Measurements from ENCODE around the gene METTL15. TPM values are rescaled to one million over a fixed set of nuclear protein-coding genes. Genes with fewer than 3 reads are reported as not detected.
A peak's percentile ranks its signal among the peaks of the same experiment; 100 is the strongest.

Gene METTL15
- total and polyA plus RNA-seq, 2 experiments from 2014 or later, result 9.0 to 19.8 TPM

DNA sequence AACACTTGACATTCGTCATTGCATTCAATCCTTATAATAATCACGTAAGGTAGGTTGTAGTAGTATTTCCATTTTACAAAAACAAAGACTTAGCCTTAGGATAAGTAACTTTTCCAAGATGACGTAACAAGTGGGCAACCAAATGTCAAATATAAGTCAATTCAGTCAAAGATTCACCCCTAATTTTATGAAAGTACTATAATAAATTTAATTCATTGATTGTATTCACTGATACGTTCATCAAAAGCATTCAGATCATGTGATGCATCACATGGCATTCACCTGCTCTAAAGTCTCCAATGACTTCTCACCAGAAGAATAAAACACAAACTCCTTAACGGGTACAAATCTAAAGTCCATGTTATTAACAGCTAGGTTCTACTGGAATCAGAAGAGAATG is 2.3 kb upstream of the METTL15 start:
- H3K4me1 ChIP-seq (ENCODE audit: insufficient read depth), result peaks cover 5% of the 10 kb centered on the region

DNA sequence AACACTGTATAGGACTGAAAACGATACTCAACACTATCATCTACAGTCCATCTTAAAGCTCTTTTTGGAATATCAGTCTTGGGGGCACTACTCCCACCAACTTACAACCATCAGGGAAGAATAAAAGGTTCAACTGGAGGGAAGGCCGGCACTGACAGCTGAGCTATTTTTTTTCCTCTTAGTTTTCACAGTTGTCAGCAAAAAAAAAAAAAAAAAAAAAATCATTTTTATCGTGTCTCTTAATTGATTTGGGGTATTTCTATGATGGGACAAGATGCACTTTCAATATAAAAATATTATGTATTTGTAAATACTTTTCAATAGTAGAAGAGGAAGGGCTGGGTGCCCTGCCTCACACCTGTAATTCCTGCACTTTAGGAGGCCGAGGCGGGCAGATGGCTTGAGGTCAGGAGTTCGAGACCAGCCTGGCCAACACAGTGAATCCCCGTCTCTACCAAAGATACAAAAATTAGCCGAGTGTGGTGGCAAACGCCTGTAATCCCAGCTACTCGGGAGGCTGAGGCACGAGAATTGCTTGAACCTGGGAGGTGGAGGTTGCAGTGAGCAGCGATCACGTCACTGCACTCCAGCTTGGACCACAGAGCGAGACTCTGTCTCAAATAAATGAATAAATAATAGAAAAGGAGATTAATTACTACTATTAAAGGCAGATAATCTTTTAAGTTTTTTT is 1.7 kb upstream of the METTL15 start:
- H3K27ac Mint-ChIP-seq, result no peak overlapping the region
- H3K27me3 ChIP-seq (ENCODE audit: insufficient read depth), result no peaks in the 10 kb centered on the region
- peak overlapping the region; percentile 83 for H3K4me2 ChIP-seq
- H3K27ac ChIP-seq (ENCODE audit: low read depth), result no peak overlapping the region
- H3K4me3 Mint-ChIP-seq, result peak overlapping the region; percentile 99
- H4K20me1 ChIP-seq (replicated peaks; ENCODE audit: insufficient read depth), result no peaks in the 10 kb centered on the region; the same call in 1 of the 2 replicates
- DNase-seq (ENCODE audit: low spot score) (no peak), ATAC-seq (no peak)
- H3K36me3 ChIP-seq (ENCODE audit: insufficient read depth), result no peaks in the 10 kb centered on the region
- H3K36me3 Mint-ChIP-seq (ENCODE audit: low read depth), result no peaks in the 10 kb centered on the region
- peak overlapping the region; percentile 81 for H3K4me3 ChIP-seq
- H3K79me2 ChIP-seq (replicated peaks; ENCODE audit: insufficient read depth), result peaks cover 87% of the 10 kb centered on the region
- H3F3A ChIP-seq (replicated peaks; ENCODE audit: low read depth), result no peaks in the 10 kb centered on the region
- H2AFZ ChIP-seq, result no peak overlapping the region
- H3K27me3 Mint-ChIP-seq (ENCODE audit: insufficient read depth, low read depth, poor library complexity), result peaks cover 14% of the 10 kb centered on the region
- peaks cover 5% of the 10 kb centered on the region for H3K4me1 ChIP-seq (ENCODE audit: insufficient read depth)
- H3K9me2 ChIP-seq (ENCODE audit: insufficient read depth), result no peaks in the 10 kb centered on the region
- H3K4me1 Mint-ChIP-seq, result peaks cover 18% of the 10 kb centered on the region
- H3K9me3 Mint-ChIP-seq, result no peaks in the 10 kb centered on the region
- TF ChIP-seq, protein P1, sequence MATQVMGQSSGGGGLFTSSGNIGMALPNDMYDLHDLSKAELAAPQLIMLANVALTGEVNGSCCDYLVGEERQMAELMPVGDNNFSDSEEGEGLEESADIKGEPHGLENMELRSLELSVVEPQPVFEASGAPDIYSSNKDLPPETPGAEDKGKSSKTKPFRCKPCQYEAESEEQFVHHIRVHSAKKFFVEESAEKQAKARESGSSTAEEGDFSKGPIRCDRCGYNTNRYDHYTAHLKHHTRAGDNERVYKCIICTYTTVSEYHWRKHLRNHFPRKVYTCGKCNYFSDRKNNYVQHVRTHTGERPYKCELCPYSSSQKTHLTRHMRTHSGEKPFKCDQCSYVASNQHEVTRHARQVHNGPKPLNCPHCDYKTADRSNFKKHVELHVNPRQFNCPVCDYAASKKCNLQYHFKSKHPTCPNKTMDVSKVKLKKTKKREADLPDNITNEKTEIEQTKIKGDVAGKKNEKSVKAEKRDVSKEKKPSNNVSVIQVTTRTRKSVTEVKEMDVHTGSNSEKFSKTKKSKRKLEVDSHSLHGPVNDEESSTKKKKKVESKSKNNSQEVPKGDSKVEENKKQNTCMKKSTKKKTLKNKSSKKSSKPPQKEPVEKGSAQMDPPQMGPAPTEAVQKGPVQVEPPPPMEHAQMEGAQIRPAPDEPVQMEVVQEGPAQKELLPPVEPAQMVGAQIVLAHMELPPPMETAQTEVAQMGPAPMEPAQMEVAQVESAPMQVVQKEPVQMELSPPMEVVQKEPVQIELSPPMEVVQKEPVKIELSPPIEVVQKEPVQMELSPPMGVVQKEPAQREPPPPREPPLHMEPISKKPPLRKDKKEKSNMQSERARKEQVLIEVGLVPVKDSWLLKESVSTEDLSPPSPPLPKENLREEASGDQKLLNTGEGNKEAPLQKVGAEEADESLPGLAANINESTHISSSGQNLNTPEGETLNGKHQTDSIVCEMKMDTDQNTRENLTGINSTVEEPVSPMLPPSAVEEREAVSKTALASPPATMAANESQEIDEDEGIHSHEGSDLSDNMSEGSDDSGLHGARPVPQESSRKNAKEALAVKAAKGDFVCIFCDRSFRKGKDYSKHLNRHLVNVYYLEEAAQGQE (IDR thresholded peaks at IDR 0.05; ENCODE audit: unreplicated experiment), result no peak
- TF ChIP-seq ZNF114 (CRISPR knock-in tag; IDR thresholded peaks at IDR 0.05), result no peak
- TF ChIP-seq, protein P2, sequence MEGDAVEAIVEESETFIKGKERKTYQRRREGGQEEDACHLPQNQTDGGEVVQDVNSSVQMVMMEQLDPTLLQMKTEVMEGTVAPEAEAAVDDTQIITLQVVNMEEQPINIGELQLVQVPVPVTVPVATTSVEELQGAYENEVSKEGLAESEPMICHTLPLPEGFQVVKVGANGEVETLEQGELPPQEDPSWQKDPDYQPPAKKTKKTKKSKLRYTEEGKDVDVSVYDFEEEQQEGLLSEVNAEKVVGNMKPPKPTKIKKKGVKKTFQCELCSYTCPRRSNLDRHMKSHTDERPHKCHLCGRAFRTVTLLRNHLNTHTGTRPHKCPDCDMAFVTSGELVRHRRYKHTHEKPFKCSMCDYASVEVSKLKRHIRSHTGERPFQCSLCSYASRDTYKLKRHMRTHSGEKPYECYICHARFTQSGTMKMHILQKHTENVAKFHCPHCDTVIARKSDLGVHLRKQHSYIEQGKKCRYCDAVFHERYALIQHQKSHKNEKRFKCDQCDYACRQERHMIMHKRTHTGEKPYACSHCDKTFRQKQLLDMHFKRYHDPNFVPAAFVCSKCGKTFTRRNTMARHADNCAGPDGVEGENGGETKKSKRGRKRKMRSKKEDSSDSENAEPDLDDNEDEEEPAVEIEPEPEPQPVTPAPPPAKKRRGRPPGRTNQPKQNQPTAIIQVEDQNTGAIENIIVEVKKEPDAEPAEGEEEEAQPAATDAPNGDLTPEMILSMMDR (conservative IDR thresholded peaks at IDR 0.05; ENCODE audit: low read depth in 2 of 2), result no peak

More for the DNA sequence above, 2.3 kb upstream of the METTL15 start:
- H3K79me2 ChIP-seq (replicated peaks; ENCODE audit: insufficient read depth), result peaks cover 86% of the 10 kb centered on the region
- H3K4me3 ChIP-seq, result no peak overlapping the region
- no peak overlapping the region for H3K27ac ChIP-seq (ENCODE audit: low read depth)
- DNase-seq (ENCODE audit: low spot score) (no peak), ATAC-seq (no peak)
- no peaks in the 10 kb centered on the region for H3K36me3 ChIP-seq (ENCODE audit: insufficient read depth)
- H3K4me2 ChIP-seq, result peak overlapping the region; percentile 83; the same call in 1 of the 2 replicates
- H4K20me1 ChIP-seq (replicated peaks; ENCODE audit: insufficient read depth), result no peaks in the 10 kb centered on the region; the same call in 1 of the 2 replicates
- no peaks in the 10 kb centered on the region for H3F3A ChIP-seq (replicated peaks; ENCODE audit: low read depth)
- Mint-ChIP-seq H3K4me1 (peaks cover 15% of the 10 kb centered on the region), H3K27me3 (ENCODE audit: insufficient read depth, low read depth, poor library complexity) (peaks cover 14% of the 10 kb centered on the region), H3K27ac (no peak overlapping the region), H3K36me3 (ENCODE audit: low read depth) (no peaks in the 10 kb centered on the region), H3K9me3 (no peaks in the 10 kb centered on the region), H3K4me3 (peak overlapping the region; percentile 99)
- H3K27me3 ChIP-seq (ENCODE audit: insufficient read depth), result no peaks in the 10 kb centered on the region
- no peaks in the 10 kb centered on the region for H3K9me2 ChIP-seq (ENCODE audit: insufficient read depth)
- H2AFZ ChIP-seq, result no peak overlapping the region
- TF ChIP-seq POLR2AphosphoS5 (IDR thresholded peaks at IDR 0.05; ENCODE audit: low read depth) (no peak), CREB1 (CRISPR knock-in tag; IDR thresholded peaks at IDR 0.05; ENCODE audit: low read depth) (no peak), STAT1 (IDR thresholded peaks at IDR 0.05; ENCODE audit: unreplicated experiment) (no peak), EZH2 (IDR thresholded peaks at IDR 0.05; ENCODE audit: low read depth, unreplicated experiment) (no peak), EZH2phosphoT487 (IDR thresholded peaks at IDR 0.05; ENCODE audit: unreplicated experiment) (no peak)
- TF ChIP-seq, protein P1 (IDR thresholded peaks at IDR 0.05; ENCODE audit: unreplicated experiment), result no peak
- TF ChIP-seq, protein P3, sequence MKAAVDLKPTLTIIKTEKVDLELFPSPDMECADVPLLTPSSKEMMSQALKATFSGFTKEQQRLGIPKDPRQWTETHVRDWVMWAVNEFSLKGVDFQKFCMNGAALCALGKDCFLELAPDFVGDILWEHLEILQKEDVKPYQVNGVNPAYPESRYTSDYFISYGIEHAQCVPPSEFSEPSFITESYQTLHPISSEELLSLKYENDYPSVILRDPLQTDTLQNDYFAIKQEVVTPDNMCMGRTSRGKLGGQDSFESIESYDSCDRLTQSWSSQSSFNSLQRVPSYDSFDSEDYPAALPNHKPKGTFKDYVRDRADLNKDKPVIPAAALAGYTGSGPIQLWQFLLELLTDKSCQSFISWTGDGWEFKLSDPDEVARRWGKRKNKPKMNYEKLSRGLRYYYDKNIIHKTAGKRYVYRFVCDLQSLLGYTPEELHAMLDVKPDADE (IDR thresholded peaks at IDR 0.05), result no peak

Data from GM23338 (cell line).